Measurements from ENCODE around the gene PSD. TPM values are rescaled to one million over a fixed set of nuclear protein-coding genes. Genes with fewer than 3 reads are reported as not detected.

PSD gene
- total RNA-seq, 6 donors from 2014 or later: 1.1 to 28.3 (median 3.5) TPM

- WGBS, 2 donors: 88 to 90% methylated on average over 11 to 17 of the region's 17 CpGs
- no peak overlapping the region for H3K4me3 ChIP-seq
- H3K9me3 ChIP-seq: no peaks in the 10 kb centered on the region
Measured at GRCh38 chr10:102404361-102405107, 14.1 kb downstream of the PSD start.

GRCh38 chr10:102403115-102403514, 15.5 kb downstream of the PSD start:
- WGBS, 2 donors: 86% methylated on average over 13 of the region's 13 CpGs; no CpG with 5 or more reads in 1 of the 2 donors
- TF ChIP-seq CTCF (IDR thresholded peaks at IDR 0.05) (no peak), EP300 (IDR thresholded peaks at IDR 0.05) (no peak), POLR2A (IDR thresholded peaks at IDR 0.05) (no peak), POLR2AphosphoS5 (IDR thresholded peaks at IDR 0.05) (no peak)
- no peak overlapping the region for H3K27ac ChIP-seq

More at GRCh38 chr10:102404361-102405107, 14.1 kb downstream of the PSD start:
- DNase-seq (no peak), ATAC-seq (ENCODE audit: low FRiP score in 2 of 2) (no peak)
- Histone ChIP-seq H3K27me3 (peaks cover 0 to 17% (median 6%) of the 10 kb centered on the region in 4 donors), H3K4me1 (peaks cover 14 to 23% (median 17%) of the 10 kb centered on the region in 4 donors), H3K27ac (no peak overlapping the region), H3K36me3 (peaks cover 10 to 40% (median 30%) of the 10 kb centered on the region in 4 donors)
- TF ChIP-seq POLR2A (IDR thresholded peaks at IDR 0.05): no peak
- TF ChIP-seq CTCF (IDR thresholded peaks at IDR 0.05): no peak
- no peak for TF ChIP-seq EP300 (IDR thresholded peaks at IDR 0.05)
- TF ChIP-seq POLR2AphosphoS5 (IDR thresholded peaks at IDR 0.05): no peak

GRCh38 chr10:102402512-102402896, 16.1 kb downstream of the PSD start:
- H3K36me3 ChIP-seq: peaks cover 10 to 53% (median 41%) of the 10 kb centered on the region in 4 donors
- no peak overlapping the region for H3K27ac ChIP-seq
- no peak overlapping the region for H3K4me3 ChIP-seq
- H3K27me3 ChIP-seq: peaks cover 0 to under 1% (median 0%) of the 10 kb centered on the region in 4 donors
- peak in 1 of 2 donors; percentile 50 for DNase-seq
- ATAC-seq (ENCODE audit: low FRiP score in 2 of 2): no peak
- peaks cover 19 to 30% (median 22%) of the 10 kb centered on the region in 4 donors for H3K4me1 ChIP-seq
- WGBS, 2 donors: 88 to 95% methylated on average over 5 of the region's 5 CpGs
- H3K9me3 ChIP-seq: no peaks in the 10 kb centered on the region
- TF ChIP-seq POLR2AphosphoS5 (IDR thresholded peaks at IDR 0.05) (no peak), EP300 (IDR thresholded peaks at IDR 0.05) (no peak), POLR2A (IDR thresholded peaks at IDR 0.05) (no peak), CTCF (IDR thresholded peaks at IDR 0.05) (no peak)

More at GRCh38 chr10:102403115-102403514, 15.5 kb downstream of the PSD start:
- ATAC-seq (ENCODE audit: low FRiP score in 2 of 2) (no peak), DNase-seq (peak in 1 of 2 donors; percentile 76)
- H3K27me3 ChIP-seq: peaks cover 0 to 6% (median 2%) of the 10 kb centered on the region in 4 donors
- H3K4me1 ChIP-seq: peaks cover 15 to 25% (median 18%) of the 10 kb centered on the region in 4 donors
- H3K9me3 ChIP-seq: no peaks in the 10 kb centered on the region
- H3K36me3 ChIP-seq: peaks cover 10 to 47% (median 35%) of the 10 kb centered on the region in 4 donors
- no peak overlapping the region for H3K4me3 ChIP-seq

GRCh38 chr10:102401735-102402511, 16.7 kb downstream of the PSD start:
- ATAC-seq (ENCODE audit: low FRiP score in 2 of 2): no peak
- WGBS, 2 donors: 93 to 95% methylated on average over 11 to 18 of the region's 18 CpGs
- Histone ChIP-seq H3K4me1 (peaks cover 25 to 36% (median 28%) of the 10 kb centered on the region in 4 donors), H3K9me3 (no peaks in the 10 kb centered on the region), H3K27me3 (no peaks in the 10 kb centered on the region), H3K36me3 (peaks cover 10 to 58% (median 45%) of the 10 kb centered on the region in 4 donors), H3K27ac (no peak overlapping the region), H3K4me3 (no peak overlapping the region)
- no peak for TF ChIP-seq POLR2AphosphoS5 (IDR thresholded peaks at IDR 0.05)
- TF ChIP-seq EP300 (IDR thresholded peaks at IDR 0.05): no peak
- no peak for TF ChIP-seq POLR2A (IDR thresholded peaks at IDR 0.05)
- no peak for TF ChIP-seq CTCF (IDR thresholded peaks at IDR 0.05)
- no peak for DNase-seq
